Large intestine (tissue), 3 donors: ENCODE results near the gene LRMDA. TPM values are rescaled to one million over a fixed set of nuclear protein-coding genes. Genes with fewer than 3 reads are reported as not detected.

Experiments used
- DNase-seq, 2 donors: peaks; one replicate each; pipeline versions ENCODE4 v3.0.0 to v3.0.0-alpha.2; 2013
- H3K27ac ChIP-seq: one replicate; pipeline ENCODE4 v1.5.1; 2013; ENCODE audit warnings: low read length
- H3K27me3 ChIP-seq: 2 replicates; pipeline ENCODE4 v1.6.1; 2013; ENCODE audit warnings: low read length; ENCODE audit not compliant: control insufficient read depth, insufficient read depth
- H3K36me3 ChIP-seq: 2 replicates; pipeline ENCODE4 v1.6.1; 2013; ENCODE audit warnings: low read length; ENCODE audit not compliant: control insufficient read depth, insufficient read depth
- H3K4me1 ChIP-seq: one replicate; pipeline ENCODE4 v1.6.1; 2013; ENCODE audit warnings: low read length; ENCODE audit not compliant: control insufficient read depth, insufficient read depth
- H3K4me3 ChIP-seq: one replicate; pipeline ENCODE4 v1.5.1; 2013; ENCODE audit warnings: low read length
- H3K9me3 ChIP-seq: one replicate; pipeline ENCODE4 v1.6.1; 2013; ENCODE audit warnings: mild to moderate bottlenecking, low read depth, low read length, moderate library complexity; ENCODE audit not compliant: control insufficient read depth
- WGBS: methylation state at CpG from one replicate; pipeline ENCODE4 v1.1.5; 2013; ENCODE audit warnings: low lambda C conversion rate; ENCODE audit not compliant: insufficient coverage; 5-methylcytosine and 5-hydroxymethylcytosine counted together
- polyA plus RNA-seq: library from polyadenylated mRNA; unstranded; fragments of 120-200 nt; gene quantifications from one replicate; pipeline ENCODE4 v1.2.1, GENCODE V29; 2013

The LRMDA gene
- polyA plus RNA-seq, 1 donor, result 5.3 TPM

DNA sequence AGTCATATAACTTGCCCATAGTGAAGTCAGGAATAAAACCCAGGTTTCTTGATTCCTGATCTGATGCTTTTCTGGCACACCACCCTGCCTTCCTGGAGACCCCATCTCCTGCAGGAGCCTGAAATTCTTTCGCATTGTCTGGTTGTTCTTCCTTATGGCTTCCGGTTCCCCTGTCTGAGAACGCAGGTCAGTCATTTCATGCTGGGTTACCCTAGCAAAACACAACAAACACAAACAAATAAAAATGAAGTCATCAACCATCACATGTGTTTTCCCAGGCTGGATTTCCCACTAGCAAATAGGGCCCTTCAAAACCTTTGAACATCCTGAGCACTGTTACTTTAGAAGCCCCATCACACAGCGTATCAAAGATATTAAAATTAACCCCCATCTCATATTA is 569.6 kb downstream of the LRMDA start:
- H3K4me3 ChIP-seq, result no peak overlapping the region
- no peaks in the 10 kb centered on the region for H3K4me1 ChIP-seq
- no peaks in the 10 kb centered on the region for H3K36me3 ChIP-seq
- H3K27me3 ChIP-seq, result no peaks in the 10 kb centered on the region
- H3K27ac ChIP-seq, result no peak overlapping the region
- WGBS, result no CpG with 5 or more reads among the region's 4 CpGs
- no peaks in the 10 kb centered on the region for H3K9me3 ChIP-seq
- DNase-seq, result no peak

DNA sequence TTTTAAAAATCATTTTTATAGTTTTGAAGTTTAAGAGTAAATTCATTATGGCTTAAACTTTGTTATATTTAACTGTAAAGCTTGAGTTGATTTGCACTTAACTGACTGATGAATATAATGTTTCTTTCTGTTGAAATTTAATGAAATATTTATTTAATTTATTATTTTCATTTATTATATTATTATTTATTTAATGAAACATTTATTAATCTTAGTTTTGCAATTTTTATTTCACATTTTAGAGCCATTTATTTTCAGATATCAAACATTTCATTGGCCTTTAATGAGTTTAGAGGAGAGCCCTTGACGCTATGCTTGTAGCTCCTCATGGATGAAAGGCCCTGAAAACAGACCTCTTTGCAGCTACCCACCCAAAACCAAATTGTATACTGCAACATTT is 570.0 kb downstream of the LRMDA start:
- DNase-seq, result no peak
- Histone ChIP-seq H3K9me3 (no peaks in the 10 kb centered on the region), H3K27me3 (no peaks in the 10 kb centered on the region), H3K27ac (no peak overlapping the region), H3K4me1 (no peaks in the 10 kb centered on the region), H3K4me3 (no peak overlapping the region), H3K36me3 (no peaks in the 10 kb centered on the region)
- 100% methylated on average over 1 of the region's 1 CpG for WGBS

DNA sequence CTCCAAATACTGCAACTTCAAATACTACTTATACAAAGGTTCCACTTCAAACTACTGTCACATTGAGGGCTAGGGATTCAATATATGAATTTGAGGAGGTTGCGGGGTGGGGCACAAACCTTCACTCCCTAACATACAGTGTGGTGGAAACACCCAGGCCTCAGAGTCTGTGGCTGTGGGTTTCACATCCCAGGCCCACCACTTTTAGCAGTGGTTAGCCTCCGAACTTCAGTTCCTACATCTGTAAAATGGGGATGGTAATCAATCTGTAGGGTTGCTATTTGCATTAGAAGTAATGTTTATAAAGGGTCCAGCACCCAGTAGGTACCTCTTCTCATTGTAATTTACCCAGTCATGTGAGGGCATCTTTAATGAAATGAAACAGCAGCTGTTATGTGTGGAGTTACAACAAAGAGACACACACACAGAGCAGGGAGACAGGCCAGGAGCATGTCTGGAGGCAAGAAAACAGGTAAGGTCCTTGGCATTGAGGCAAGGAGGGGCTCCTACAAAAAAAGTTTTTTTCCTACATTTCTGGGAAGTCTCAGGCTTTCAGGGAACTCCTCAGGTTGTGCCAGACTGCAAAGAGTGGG is 570.9 kb downstream of the LRMDA start:
- Histone ChIP-seq H3K27ac (no peak overlapping the region), H3K27me3 (no peaks in the 10 kb centered on the region), H3K4me3 (no peak overlapping the region), H3K36me3 (no peaks in the 10 kb centered on the region), H3K4me1 (no peaks in the 10 kb centered on the region), H3K9me3 (no peaks in the 10 kb centered on the region)
- WGBS, result no CpG with 5 or more reads among the region's 2 CpGs
- no peak for DNase-seq

DNA sequence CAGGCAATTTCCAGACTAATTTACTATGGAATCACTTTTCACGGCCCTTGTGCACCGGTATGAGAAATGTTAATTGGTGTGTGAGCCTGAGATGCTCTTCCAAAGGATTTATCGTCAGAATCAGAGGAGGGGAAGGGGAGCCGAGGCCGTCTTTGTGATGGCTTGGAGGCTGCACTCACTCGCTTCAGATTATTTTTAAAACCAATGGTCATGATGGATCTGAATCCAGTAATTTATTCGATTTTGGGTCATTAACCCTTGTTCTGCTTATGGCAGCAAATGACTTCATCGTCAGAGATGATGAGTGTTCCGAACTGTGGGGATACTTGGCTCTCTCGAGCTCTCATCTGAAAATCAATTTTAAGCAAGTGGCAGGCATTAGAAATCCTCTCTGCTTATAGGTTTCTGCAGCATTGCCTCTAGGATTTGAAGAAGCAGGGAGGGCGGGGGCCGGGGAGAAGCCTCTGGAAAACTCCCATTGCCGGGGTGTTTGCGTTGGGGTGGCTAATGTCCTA is 576.3 kb downstream of the LRMDA start:
- H3K4me3 ChIP-seq, result no peak overlapping the region
- no peaks in the 10 kb centered on the region for H3K27me3 ChIP-seq
- no CpG with 5 or more reads among the region's 14 CpGs for WGBS
- no peaks in the 10 kb centered on the region for H3K4me1 ChIP-seq
- no peak for DNase-seq
- no peak overlapping the region for H3K27ac ChIP-seq
- no peaks in the 10 kb centered on the region for H3K9me3 ChIP-seq
- H3K36me3 ChIP-seq, result no peaks in the 10 kb centered on the region

DNA sequence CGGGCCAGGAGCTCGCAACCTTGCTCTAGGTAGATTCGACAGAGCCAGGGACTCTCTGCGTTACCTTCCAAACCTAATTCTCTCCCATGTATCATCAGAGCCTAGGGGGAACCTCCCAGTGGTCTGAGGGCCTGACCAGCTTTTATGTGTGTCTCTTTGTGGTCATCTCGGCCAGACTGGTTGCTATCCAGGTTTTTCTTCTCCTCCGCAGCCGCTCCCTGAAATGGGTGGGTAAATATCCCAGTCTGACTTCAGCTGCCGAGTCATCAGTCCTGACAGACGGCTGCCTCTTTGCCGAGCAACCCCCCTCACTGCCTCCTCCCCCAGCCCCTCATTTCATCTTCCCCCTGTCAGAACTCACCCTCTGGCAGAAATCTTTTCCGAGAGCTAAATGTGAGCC is 578.1 kb downstream of the LRMDA start:
- no peak overlapping the region for H3K27ac ChIP-seq
- no peak overlapping the region for H3K4me3 ChIP-seq
- H3K27me3 ChIP-seq, result no peaks in the 10 kb centered on the region
- no peak for DNase-seq
- no peaks in the 10 kb centered on the region for H3K36me3 ChIP-seq
- no peaks in the 10 kb centered on the region for H3K9me3 ChIP-seq
- no peaks in the 10 kb centered on the region for H3K4me1 ChIP-seq
- WGBS, result no CpG with 5 or more reads among the region's 11 CpGs

DNA sequence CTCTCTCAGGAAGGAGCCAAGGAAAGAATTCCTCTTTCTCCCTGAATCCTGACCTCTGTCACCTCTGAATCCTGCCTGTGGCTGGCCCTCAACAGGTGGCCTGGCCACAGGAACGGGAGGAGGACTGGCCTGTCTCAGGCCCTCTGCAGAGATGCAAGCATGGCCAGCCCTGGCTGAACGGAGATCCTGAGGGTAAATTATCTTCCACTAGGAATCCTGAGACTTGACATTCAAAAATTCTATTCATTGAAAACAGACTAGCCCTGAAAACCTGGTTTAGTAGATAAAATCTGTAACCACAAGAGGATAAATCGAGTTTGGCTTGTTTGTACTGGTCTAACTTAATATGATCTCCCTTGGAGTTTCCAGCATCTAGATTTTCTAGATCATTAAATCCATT is 579.3 kb downstream of the LRMDA start:
- Histone ChIP-seq H3K27me3 (no peaks in the 10 kb centered on the region), H3K27ac (no peak overlapping the region), H3K9me3 (no peaks in the 10 kb centered on the region), H3K4me1 (no peaks in the 10 kb centered on the region), H3K36me3 (no peaks in the 10 kb centered on the region), H3K4me3 (no peak overlapping the region)
- 100% methylated on average over 1 of the region's 3 CpGs for WGBS
- DNase-seq, result no peak

DNA sequence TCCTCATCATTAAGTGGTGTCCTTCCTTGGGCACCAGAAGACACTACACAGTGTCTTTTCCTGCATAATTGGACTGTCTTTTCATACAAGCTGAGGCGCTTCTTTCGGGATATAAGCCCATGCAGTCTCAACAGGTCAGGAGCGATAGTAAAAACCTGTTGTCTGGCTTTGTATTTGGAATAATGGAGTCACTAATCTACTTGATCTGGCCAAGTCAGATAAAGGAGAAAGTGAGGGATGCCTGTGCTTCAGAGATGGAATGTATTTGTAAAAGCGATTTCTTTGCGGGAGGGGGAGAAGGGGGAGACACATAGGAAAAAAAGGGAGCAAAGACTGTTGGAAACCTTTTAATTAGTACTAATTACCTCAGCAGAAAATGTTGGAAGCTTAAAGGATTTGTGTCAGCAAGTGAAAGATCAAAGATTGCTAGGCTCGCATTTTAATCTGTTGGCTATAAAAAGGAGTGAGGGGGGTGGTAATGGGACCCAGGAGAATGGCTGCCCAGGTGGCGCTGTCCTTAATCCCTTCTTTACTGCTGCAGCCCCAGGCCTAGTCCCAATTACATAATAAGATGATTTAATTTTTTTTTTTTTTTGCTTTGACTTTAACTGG is 581.4 kb downstream of the LRMDA start:
- no peaks in the 10 kb centered on the region for H3K36me3 ChIP-seq
- H3K27ac ChIP-seq, result no peak overlapping the region
- H3K4me1 ChIP-seq, result no peaks in the 10 kb centered on the region
- H3K9me3 ChIP-seq, result no peaks in the 10 kb centered on the region
- no peaks in the 10 kb centered on the region for H3K27me3 ChIP-seq
- DNase-seq, result no peak
- 47% methylated on average over 3 of the region's 7 CpGs for WGBS
- H3K4me3 ChIP-seq, result no peak overlapping the region

DNA sequence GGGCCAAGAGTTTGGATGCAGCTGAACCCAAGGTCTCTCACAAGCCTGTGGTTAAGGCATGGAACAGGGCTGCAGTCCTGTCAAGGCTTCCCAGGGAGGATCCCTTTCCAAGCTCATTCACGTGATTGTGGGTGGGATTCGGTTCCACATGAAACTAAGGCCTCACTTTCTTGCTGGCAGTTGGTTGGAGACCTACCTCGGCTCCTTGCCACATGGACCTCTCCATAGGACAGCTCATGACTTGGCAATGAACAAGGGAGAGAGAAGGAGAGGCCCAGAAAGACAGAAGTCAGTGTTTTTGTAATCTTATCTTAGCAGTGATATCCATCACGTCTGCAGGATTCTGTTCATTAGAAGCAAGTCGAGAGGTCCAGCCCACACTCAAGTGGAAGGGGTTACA is 583.8 kb downstream of the LRMDA start:
- DNase-seq, result no peak
- WGBS, result no CpG with 5 or more reads among the region's 5 CpGs
- H3K36me3 ChIP-seq, result no peaks in the 10 kb centered on the region
- no peaks in the 10 kb centered on the region for H3K9me3 ChIP-seq
- no peak overlapping the region for H3K27ac ChIP-seq
- H3K4me3 ChIP-seq, result no peak overlapping the region
- H3K27me3 ChIP-seq, result no peaks in the 10 kb centered on the region
- H3K4me1 ChIP-seq, result no peaks in the 10 kb centered on the region

DNA sequence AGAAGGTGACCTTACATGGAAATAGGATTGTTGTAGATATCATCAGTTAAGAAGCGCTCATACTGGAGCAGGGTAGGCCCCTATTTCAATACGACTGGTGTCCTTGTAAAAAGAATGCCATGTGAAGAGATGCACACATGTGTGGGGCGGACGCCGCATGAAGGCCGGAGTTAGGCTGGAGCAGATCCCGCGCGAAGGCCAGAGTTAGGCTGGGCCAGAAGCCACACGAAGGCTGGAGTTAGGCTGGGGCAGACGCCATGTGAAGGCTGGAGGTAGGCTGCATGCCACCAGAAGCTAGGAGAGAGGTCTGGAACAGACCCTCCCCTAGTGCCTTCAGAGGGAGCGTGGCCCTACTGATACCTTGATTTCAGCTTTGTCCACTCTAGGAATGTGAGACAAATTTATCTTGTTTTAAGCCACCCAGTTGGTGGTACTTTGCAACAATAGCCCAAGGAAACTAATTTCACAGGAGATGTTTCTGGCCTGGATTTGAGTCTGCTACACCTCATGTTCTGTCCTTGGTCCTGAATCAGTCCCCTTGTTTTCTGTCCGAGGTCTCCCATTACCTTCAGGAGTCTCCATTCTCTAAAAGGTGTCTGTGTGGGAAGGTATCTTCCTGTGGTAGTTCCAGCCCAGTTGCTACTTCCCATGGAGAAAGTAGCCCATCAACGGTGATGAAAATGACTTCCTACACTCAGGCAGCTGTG is 585.8 kb downstream of the LRMDA start:
- 90% methylated on average over 2 of the region's 14 CpGs for WGBS
- no peaks in the 10 kb centered on the region for H3K36me3 ChIP-seq
- DNase-seq, result no peak
- H3K4me1 ChIP-seq, result no peaks in the 10 kb centered on the region
- H3K27ac ChIP-seq, result no peak overlapping the region
- H3K27me3 ChIP-seq, result no peaks in the 10 kb centered on the region
- no peaks in the 10 kb centered on the region for H3K9me3 ChIP-seq
- H3K4me3 ChIP-seq, result no peak overlapping the region

DNA sequence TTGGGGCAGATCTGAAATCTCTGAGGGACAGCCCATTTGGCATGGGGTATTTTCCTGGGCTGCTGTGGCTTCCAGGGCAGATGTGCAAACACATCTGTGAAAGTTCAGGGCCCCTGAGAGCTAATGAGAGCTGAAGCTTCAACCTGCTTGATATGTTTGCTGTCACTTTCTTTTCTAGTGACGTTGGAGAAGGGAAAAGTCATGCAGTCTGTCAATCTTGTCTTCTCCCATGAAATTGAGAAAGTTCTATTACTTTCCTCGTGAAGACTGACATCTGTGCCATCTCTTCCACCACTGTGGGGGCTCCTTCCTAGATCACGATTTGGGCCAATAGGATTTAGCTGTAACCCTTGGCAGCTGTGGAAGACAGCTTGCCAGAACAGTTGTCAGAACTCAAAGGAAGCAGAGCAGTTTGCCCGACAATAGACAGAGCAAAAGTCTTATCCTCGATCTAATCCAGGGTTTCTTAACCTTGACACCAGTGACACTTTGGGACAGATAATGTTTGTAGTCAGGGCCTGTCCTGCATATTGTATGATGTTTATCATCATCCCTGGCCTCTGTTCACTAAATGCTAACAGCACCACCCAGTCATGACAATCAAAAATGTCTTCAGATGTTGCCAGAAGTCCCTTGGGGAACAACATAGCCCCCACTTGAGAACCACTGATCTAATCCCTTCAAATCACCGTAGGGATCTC is 586.5 kb downstream of the LRMDA start:
- H3K4me3 ChIP-seq, result no peak overlapping the region
- H3K27me3 ChIP-seq, result no peaks in the 10 kb centered on the region
- no peaks in the 10 kb centered on the region for H3K4me1 ChIP-seq
- DNase-seq, result no peak
- WGBS, result no CpG with 5 or more reads among the region's 6 CpGs
- H3K9me3 ChIP-seq, result no peaks in the 10 kb centered on the region
- no peak overlapping the region for H3K27ac ChIP-seq
- no peaks in the 10 kb centered on the region for H3K36me3 ChIP-seq
